ENCODE measurements around the gene KRT80. TPM values are rescaled to one million over a fixed set of nuclear protein-coding genes. Genes with fewer than 3 reads are reported as not detected.
"Not testable (repeated sequence)": the region's sequence is repeated elsewhere in the genome, so short reads cannot be mapped to it uniquely, and the experiment has no call there.

Gene KRT80
- 0.32 and 1.3 TPM in 2 replicates for total RNA-seq

- TF ChIP-seq CTCF (IDR thresholded peaks at IDR 0.05; ENCODE audit: insufficient read depth, low read depth, low read length), result no peak
- DNase-seq (ENCODE audit: low read depth), result peak; percentile 98
- no peak within 1 kb of the TSS for H3K4me3 ChIP-seq (ENCODE audit: low read depth, low read length)
These were observed at the start of gene KRT80 for GRCh38 chr12:52191841-52192791. Gene KRT80 (minus strand): TSS chr12:52192014. CDS start chr12:52191902, 112 bp downstream.

GRCh38 chr12:52241205-52241842 lies 49.5 kb upstream of the KRT80 start:
- no peak for DNase-seq (ENCODE audit: low read depth)
- no peak overlapping the region for H3K4me3 ChIP-seq (ENCODE audit: low read depth, low read length)
- no peak for TF ChIP-seq CTCF (IDR thresholded peaks at IDR 0.05; ENCODE audit: insufficient read depth, low read depth, low read length)

GRCh38 chr12:52240247-52240646 lies 48.4 kb upstream of the KRT80 start:
- not testable (repeated sequence) for H3K4me3 ChIP-seq (ENCODE audit: low read depth, low read length); DNase-seq (ENCODE audit: low read depth)

- DNase-seq (ENCODE audit: low read depth), result no peak
- TF ChIP-seq CTCF (IDR thresholded peaks at IDR 0.05; ENCODE audit: insufficient read depth, low read depth, low read length), result no peak
- H3K4me3 ChIP-seq (ENCODE audit: low read depth, low read length), result no peak overlapping the region
These were observed 48.0 kb upstream of the KRT80 start for GRCh38 chr12:52239767-52240166.

GRCh38 chr12:52238916-52239646 lies 47.3 kb upstream of the KRT80 start:
- TF ChIP-seq CTCF (IDR thresholded peaks at IDR 0.05; ENCODE audit: insufficient read depth, low read depth, low read length), result no peak
- DNase-seq (ENCODE audit: low read depth), result no peak

GRCh38 chr12:52238207-52238840 lies 46.5 kb upstream of the KRT80 start:
- DNase-seq (ENCODE audit: low read depth), result no peak
- no peak for TF ChIP-seq CTCF (IDR thresholded peaks at IDR 0.05; ENCODE audit: insufficient read depth, low read depth, low read length)
- H3K4me3 ChIP-seq (ENCODE audit: low read depth, low read length), result no peak overlapping the region

More at GRCh38 chr12:52238916-52239646, 47.3 kb upstream of the KRT80 start:
- no peak overlapping the region for H3K4me3 ChIP-seq (ENCODE audit: low read depth, low read length)
